Activated gamma-delta T cell treated with anti-CD3 and anti-CD28 coated beads, Interleukin-2, amount 50 U/mL, for 16 hours (primary cell): ENCODE results near the gene GALNT2.

Source experiments
- DNase-seq: peaks from one replicate; pipeline ENCODE4 v3.0.0-alpha.2; 2020; ENCODE audit warnings: low read depth

The GALNT2 gene

GRCh38 chr1:230261928-230262650, 195.1 kb downstream of the GALNT2 start:
- no peak for DNase-seq

GRCh38 chr1:230262867-230263567, 196.0 kb downstream of the GALNT2 start:
- DNase-seq: no peak

GRCh38 chr1:230263568-230264195, 196.6 kb downstream of the GALNT2 start:
- no peak for DNase-seq

GRCh38 chr1:230264342-230264741, 197.3 kb downstream of the GALNT2 start:
- DNase-seq: no peak

GRCh38 chr1:230265200-230266115, 198.4 kb downstream of the GALNT2 start:
- no peak for DNase-seq

- DNase-seq: no peak
These were observed 199.4 kb downstream of the GALNT2 start for GRCh38 chr1:230266456-230266855.

GRCh38 chr1:230267338-230268065, 200.5 kb downstream of the GALNT2 start:
- no peak for DNase-seq

- DNase-seq: no peak
These were observed 201.5 kb downstream of the GALNT2 start for GRCh38 chr1:230268371-230269170.

- DNase-seq: no peak
These were observed 203.1 kb downstream of the GALNT2 start for GRCh38 chr1:230270185-230270558.

- DNase-seq: no peak
These were observed 203.7 kb downstream of the GALNT2 start for GRCh38 chr1:230270559-230271281.

GRCh38 chr1:230271300-230272035, 204.4 kb downstream of the GALNT2 start:
- DNase-seq: no peak

GRCh38 chr1:230272557-230272956, 205.5 kb downstream of the GALNT2 start:
- no peak for DNase-seq

GRCh38 chr1:230273141-230273710, 206.2 kb downstream of the GALNT2 start:
- DNase-seq: no peak

GRCh38 chr1:230274254-230274653, 207.2 kb downstream of the GALNT2 start:
- no peak for DNase-seq

GRCh38 chr1:230276401-230276800, 209.4 kb downstream of the GALNT2 start:
- no peak for DNase-seq

- DNase-seq: no peak
These were observed 210.4 kb downstream of the GALNT2 start for GRCh38 chr1:230277201-230278025.

GRCh38 chr1:230278376-230278775, 211.3 kb downstream of the GALNT2 start:
- DNase-seq: no peak
